NOMO-1 treated with dmso at 0.1 percent for 144 hours (cell line): Measurements from ENCODE around the gene TMC8.
A peak's percentile ranks its signal among the peaks of the same experiment; 100 is the strongest.
"Not testable (repeated sequence)": the region's sequence is repeated elsewhere in the genome, so short reads cannot be mapped to it uniquely, and the experiment has no call there.

Source experiments
- DNase-seq: peaks from one replicate; lab custom pipeline; 2025; ENCODE audit not compliant: unreplicated experiment; lab: John Stamatoyannopoulos, UW

TMC8 gene

GRCh38 chr17:78133179-78133951 lies 2.8 kb downstream of the TMC8 start:
- no peak for DNase-seq

GRCh38 chr17:78133971-78134898 lies 3.7 kb downstream of the TMC8 start:
- peak; percentile 22 for DNase-seq

GRCh38 chr17:78134899-78135385 lies 4.4 kb downstream of the TMC8 start:
- DNase-seq: no peak

- no peak for DNase-seq
Measured at GRCh38 chr17:78135858-78136500, 5.4 kb downstream of the TMC8 start.

- DNase-seq: no peak
Measured at GRCh38 chr17:78137392-78138203, 7.0 kb downstream of the TMC8 start.

GRCh38 chr17:78138204-78139060 lies 7.9 kb downstream of the TMC8 start:
- DNase-seq: no peak

GRCh38 chr17:78139861-78140168 lies 9.2 kb downstream of the TMC8 start:
- not testable (repeated sequence) for DNase-seq

- peak; percentile 93 for DNase-seq
Measured at GRCh38 chr17:78140169-78141051, 9.8 kb downstream of the TMC8 start.

- no peak for DNase-seq
Measured at GRCh38 chr17:78141437-78142118, 11.0 kb downstream of the TMC8 start.

- DNase-seq: no peak
Measured at GRCh38 chr17:78142119-78142861, 11.7 kb downstream of the TMC8 start.

GRCh38 chr17:78143214-78144146 lies 12.9 kb downstream of the TMC8 start:
- DNase-seq: no peak

GRCh38 chr17:78144147-78144719 lies 13.7 kb downstream of the TMC8 start:
- peak; percentile 77 for DNase-seq

GRCh38 chr17:78144736-78145641 lies 14.4 kb downstream of the TMC8 start:
- no peak for DNase-seq

- no peak for DNase-seq
Measured at GRCh38 chr17:78146471-78146869, 15.9 kb downstream of the TMC8 start.

GRCh38 chr17:78146881-78147280 lies 16.3 kb downstream of the TMC8 start:
- no peak for DNase-seq
